IPS-11a (cell line): ENCODE measurements around the gene IGSF3.
A peak's percentile ranks its signal among the peaks of the same experiment; 100 is the strongest.

ENCODE experiments used
- H3K4me3 ChIP-seq: one replicate; pipeline ENCODE4 v1.5.1; 2013; ENCODE audit warnings: low read depth, low read length, control low read depth

Gene IGSF3

DNA sequence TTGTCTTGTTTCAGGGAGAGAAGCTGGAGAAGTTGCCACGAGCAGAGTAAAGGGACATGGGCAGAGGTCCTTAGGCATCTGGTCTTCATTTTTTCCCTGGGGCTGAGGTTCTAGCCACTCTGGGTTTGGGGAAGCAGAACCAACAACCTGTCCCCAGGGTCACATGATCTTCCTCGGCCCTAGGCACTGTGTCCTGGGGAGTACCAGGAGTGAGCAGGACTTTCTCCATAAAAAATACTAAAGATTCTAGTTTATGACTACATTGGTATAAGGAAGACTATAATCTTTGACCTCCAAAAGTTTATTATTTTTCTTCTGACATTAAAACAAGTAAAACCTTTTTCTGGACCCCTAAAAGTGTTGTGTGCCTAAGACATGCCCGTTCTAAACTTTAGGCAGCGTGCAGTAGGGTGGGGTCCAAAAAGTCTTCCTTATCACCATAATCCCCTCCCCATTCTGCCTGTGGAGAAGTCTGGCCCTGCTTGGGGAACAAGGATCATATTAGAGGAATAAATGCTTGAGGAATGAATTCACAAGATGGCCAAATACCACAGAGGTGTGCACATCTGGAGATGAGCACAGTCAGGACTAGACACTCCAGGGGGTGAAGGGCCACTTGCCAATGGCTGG lies 19.3 kb upstream of the IGSF3 start:
- H3K4me3 ChIP-seq = no peak overlapping the region

DNA sequence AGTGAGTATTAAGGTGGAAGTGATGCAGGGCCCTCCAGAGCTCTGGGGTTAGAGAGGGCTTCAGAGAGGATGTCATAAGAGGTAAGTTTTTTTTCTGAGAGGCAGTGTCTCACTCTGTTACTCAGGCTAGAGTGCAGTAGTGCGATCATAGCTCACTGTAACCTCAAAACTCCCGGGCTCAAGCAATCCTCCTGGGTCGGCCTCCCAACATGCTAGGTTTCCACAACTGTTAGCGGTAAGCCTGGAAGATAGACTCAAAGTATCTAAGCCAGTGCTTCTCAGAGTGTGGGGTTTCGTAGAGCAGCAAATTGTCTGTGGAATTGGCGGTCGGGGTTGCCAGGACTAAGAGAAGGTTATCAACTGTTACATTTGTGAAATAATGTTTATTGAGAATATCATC lies 18.6 kb upstream of the IGSF3 start:
- H3K4me3 ChIP-seq = no peak overlapping the region

DNA sequence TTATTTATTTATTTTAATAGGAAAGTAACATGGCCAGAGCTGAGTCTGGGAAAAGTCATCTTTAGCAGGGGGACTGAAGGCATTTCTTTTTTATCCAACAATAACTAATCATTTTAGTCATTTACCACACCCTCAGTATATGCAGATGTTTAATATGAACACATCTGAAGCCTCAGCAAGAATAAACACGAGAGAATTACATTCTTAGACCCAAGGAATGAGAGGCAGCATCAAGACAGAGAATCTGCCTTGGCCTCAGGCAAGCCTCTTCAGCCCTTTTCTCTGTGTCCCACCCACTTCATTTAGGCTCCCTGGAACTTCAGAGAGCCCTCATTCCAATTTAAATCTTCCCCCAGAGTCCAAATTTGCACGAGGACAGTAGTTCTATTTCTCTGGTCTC lies 17.0 kb upstream of the IGSF3 start:
- no peak overlapping the region for H3K4me3 ChIP-seq

DNA sequence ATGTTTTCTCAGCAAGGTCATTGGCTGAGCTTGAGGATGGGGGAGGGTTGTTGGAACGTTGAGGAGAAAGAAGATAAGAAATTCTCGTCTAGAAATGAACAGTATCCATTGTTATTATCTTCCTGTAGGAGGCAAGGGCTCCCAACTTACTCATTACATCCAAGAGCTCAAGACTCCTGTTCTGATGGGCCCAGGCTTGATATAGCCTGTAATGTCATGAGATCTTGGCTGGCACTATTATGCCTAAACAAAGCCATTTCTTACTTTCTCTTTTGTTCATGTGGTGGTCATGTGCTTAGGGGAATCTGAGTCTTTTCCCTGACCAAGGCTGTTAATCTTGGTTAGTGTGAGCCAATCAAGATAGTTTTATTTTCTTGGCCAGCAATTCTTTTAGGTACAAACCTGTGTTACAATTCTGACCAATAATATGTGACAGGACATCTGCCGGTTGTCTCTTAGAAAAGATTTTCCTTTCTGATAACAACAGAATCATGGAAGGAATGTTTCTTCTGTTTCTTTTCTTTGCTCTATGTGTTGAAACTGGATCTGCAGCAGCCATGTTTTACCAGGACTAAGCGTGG lies 15.2 kb upstream of the IGSF3 start:
- H3K4me3 ChIP-seq = no peak overlapping the region

DNA sequence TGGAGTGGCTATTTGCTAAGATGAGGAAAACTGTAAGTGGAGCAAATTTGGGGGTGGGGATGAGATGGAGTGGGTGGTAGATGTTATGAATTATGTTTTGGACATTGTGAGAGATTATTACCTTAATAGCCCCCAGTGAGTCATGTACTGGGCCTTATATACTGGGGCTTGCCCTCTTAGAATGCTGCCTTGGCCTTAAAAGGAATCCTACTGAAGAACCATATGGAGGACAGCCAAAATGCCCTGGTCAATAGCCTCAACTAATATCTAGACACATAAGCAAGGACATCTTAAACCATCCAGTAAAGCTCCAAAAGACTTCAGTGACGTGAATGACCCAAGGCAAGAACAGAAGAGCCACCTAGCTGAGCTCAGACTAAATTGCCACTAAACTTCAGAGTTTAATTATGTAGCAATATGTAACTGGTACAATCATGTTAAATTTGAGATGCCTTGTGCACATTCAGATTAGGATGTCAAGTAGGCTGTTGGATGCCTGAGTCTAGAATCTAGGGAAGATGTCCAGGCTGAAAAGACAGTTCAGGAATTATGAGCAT lies 13.9 kb upstream of the IGSF3 start:
- H3K4me3 ChIP-seq = no peak overlapping the region

DNA sequence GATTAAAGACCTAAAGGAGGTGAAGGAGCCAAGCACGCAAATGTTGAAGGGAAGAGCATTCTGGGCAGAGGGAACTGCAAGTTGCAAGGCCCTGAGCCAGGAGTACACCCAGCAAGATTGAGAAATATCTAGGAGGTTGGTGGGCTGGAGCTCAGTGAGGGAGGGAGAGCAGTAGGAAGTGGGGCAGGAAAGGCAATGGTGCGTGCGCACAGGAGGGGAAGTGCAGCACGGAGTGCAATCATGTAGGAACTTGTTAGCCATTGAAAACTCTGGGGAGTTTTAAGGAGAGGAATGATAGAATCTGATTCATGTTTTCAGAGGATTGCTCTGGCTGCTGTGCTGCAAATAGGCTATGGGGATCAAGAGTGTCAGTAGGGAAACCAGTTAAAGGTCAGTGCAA lies 13.2 kb upstream of the IGSF3 start:
- no peak overlapping the region for H3K4me3 ChIP-seq

DNA sequence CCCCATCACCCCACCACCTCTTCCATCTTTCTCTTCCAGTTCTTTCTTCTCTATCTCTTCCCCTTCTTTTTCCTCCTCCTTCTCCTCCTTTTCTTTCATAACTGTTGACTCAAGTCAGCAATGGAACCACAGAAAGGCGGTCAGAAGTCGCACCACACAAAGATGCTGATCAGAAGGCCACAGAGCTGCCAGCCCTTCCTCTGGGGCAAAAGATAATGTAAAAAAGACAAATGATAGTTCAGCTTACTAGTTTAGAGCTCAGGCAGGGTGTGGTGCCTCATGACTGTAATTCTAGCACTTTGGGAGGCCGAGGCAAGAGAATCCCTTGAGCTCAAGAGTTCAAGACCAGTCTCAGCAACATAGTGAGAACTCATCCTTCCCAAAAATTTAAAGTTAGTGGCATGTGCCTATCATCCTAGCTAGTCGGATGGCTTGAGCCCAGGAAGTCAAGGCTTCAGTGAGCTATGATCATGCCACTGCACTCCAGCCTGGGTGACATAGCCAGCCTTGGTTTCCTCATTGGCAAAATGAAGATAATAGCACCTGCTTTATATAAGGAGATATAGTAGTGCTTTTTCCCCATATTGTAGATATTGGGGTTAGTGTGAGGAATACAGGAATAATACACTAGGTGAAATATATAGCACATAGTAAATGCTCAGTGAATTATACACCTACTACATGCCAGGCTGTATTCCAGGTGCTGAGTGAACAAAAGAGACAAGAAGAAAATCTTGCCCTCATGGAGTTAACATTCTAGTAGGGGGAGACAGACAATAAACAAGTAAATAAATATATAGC lies 12.5 kb upstream of the IGSF3 start:
- no peak overlapping the region for H3K4me3 ChIP-seq

DNA sequence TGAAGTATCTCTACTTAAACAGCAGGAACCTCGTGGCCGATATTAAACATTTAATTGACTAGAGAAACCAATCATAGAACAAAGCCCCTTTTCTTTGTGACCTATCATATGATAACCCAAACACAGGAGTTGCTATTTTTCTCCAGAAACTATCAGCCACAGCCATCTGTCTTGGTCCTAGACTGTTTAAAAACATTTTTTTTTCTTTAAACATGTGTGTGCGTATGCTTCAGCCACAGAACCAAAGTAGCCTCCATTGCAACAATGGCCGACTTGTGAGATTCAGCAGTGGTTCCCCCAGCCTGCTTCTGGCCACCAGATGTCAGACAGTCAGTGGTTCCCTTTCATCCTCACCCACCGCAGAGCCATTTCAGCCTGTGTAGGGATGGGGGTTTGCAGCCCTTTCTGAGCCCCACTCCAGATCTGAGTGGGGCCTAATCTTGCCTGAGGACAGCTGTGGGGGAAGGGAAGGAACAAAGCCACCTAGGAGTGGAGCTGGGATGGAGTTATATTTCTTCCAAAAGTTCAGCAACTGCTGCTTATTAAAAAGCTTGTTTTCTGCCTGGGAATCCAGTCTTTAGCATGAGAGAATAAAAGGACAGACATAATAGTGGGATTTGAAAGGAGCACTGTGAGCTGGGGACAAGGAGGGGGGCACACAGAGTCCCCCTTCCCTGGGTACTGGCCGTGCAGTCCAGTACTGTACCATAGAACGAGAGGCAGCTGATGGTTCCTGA lies 11.7 kb upstream of the IGSF3 start:
- H3K4me3 ChIP-seq = no peak overlapping the region

DNA sequence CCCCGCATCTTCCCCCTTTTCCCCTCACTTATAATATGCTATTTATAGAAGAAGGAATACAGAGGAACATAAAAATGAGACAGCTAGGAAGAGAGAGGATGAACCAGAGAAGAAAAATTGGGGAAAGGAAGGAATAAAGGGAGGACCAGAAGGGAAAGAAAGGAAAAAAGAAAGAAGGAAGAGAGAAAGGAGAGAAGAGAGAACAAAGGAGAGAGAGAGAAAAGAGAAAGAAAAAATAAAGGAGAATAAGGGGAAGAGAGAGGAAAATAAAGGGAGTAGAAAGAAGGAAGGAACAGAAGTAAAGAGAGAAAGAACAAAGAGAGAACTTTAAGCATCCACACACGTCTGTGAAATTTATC lies 11.2 kb upstream of the IGSF3 start:
- H3K4me3 ChIP-seq = no peak overlapping the region

DNA sequence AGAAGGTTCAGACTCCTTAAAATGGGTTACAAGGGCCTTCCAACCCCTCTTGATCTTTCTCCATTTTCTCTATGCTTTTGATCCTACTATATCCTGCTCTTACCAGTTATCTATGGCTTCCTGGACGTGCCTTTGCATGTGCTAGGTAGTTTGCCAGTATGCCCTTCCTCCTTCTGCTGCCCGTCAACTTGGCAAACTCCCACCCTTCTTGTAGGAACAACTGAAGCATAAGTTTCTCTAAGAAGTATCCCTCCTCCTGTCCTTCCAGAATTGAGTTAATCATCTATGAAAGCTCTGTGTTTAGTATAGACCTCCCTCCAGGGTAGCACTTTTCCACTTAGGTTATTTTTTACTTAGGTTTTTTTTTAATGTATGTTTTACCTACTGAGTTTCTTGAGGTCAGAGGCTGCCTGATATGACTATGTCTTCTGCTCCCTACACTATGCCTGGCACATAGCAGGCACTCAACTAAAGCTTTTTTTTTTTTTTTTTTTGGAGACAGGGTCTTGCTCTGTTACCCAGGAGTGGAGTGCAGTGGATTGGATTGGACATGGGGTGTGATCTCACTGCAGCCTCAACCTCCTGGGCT lies 10.0 kb upstream of the IGSF3 start:
- no peak overlapping the region for H3K4me3 ChIP-seq

DNA sequence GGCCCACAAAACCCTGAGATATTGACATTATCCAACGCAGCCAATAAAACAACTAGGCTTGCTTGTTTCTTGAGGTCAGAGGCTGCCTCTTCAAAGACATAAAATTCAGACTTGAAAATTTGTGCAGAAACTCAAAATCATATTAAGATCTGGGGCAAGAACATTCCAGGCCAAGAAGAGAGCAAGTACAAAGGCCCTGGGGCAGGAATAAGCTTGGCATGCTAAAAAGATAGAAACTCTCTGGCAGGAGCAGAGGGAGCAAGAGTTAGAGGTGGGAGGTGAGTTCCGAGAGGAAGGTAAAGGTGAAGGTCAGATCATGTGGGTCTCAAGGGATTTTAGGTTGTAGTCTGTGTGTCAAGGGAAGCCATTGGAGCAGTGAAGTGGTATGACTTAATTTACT lies 8.8 kb upstream of the IGSF3 start:
- H3K4me3 ChIP-seq = no peak overlapping the region

DNA sequence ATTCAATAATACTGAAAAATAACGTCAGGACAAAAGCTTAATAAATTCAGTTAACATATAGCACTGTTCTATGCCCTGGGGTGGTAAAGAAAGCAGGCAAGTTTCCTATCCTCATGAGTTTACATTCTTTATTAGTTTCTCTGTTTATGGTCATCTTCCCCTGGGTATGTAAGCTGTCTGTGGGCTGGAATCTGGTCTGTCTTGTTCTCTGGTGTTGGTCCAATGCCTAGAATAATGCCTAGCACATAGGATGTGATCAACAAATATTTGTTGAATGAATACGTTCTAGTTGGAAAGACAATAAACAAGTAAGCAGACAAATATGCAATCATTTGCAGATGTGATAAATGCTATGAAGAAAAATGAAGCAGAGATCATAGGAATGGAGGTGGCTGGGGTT lies 7.2 kb upstream of the IGSF3 start:
- H3K4me3 ChIP-seq = no peak overlapping the region

DNA sequence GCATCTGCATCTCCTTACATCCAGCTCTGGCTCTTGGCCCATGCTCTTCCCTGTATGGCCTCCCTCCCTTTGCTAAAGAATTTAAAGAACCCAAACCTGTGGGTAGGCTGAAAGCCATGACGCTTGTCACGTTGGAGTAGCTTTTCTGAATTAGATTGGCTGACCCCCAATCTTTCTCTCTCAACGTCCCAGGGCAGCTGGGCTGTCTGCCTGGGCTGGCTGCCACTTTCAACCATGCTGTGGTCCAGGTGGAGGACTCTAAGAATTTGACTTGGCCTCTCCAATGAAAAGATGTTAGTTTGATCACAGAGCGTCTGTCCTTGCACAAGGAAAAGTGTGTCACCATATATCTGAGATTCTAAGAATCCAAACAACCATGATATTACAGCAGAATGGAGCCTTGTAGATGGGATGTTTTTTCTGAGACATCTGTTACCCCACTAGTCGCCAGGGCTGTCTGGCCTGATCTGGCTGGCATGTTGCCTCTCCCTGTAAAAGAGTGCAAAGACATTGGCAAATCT lies 6.5 kb upstream of the IGSF3 start:
- no peak overlapping the region for H3K4me3 ChIP-seq

DNA sequence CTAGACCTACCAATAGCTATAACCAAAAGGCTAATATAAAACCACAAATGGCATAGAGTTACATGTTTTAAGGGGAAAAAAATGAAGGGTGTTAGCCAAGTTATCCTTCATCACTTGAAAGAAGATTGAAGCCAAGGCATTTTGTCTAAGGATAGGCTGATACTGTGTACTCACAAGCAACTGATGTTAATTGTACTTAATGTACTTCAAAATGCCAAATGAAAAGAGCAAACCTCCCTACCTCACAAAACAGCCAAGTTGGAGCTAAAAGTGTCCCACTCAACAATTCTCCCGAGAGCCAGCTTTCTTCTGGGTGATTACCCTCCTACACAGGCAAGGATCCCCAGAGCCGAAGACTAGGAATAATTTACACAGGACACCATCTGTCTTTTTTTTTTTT lies 4.4 kb upstream of the IGSF3 start:
- H3K4me3 ChIP-seq = no peak overlapping the region

DNA sequence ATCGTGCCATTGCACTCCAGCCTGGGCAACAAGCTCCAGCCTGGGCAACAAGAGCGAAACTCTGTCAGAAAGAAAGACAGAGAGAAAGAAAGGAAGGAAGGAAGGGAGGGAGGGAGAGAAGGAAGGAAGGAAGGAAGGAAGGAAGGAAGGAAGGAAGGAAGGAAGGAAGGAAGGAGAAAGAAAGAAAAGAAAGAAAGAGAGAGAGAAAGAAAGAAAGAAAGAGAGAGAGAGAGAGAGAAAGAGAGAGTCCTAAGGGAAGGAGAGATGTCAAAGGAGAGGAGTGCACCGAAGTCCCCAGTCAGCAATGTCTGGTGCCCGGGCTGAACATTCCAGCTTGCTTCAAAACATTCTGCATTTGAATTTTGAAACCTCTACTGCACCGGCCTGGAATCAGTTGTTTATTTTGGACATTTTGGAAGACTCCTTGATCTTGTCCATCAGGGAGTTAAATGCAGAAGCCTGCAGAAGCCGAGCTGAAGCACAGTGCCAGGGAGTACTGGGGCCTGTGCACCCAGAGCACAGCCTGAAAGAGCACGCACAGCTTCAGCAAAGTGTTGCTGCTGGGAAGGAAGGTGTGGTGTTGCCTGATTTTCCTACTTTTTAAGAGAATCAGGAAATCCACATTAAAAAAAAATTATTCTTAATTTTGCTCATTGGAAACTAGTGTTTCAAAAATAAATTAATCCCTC lies 3.7 kb upstream of the IGSF3 start:
- H3K4me3 ChIP-seq = no peak overlapping the region

DNA sequence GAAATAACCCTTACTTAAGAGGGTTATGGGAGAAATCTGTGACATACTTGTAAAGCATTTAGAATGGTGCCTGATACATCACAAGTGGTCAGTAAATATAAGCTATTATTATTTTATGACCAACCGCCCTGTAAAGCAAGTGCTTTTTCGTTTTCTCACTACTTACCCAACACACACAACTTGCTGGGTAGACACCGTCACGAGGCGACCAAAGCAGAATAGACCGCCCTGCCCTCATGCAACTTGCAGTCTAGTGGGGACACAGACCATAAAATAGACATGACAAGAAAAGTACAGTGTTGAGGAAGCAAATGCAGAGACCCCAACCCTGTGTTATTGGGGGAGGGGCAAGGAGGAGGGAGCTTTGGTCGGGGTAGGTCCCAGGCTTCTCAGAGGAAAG lies 744 bp upstream of the IGSF3 start:
- H3K4me3 ChIP-seq = no peak overlapping the region

DNA sequence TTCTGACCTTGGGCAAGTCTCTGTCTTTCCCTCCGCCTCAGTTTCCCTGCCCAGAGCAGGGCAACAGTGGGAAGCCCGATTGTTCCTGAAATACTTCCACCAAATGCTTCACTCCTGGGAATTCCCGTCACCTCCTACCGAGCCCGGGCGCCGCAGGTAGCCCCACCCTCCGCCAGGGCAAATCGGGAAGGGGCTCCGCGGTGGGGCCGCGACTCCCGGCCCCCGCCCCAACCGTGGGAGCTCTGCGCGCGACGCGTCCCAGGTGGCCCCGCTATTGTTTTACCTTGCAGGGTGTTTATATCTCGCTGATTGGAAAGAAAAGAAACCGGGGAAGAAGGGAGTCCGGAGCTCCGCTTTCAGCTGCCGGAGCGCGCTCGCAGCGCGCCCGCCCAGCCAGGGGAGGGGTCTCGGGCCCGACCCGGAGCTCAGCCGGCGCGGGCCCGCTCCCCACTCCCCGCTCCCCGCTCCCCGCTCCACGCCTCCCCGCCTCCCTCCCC lies 407 bp downstream of the IGSF3 start:
- peak overlapping the region; percentile 59 for H3K4me3 ChIP-seq

DNA sequence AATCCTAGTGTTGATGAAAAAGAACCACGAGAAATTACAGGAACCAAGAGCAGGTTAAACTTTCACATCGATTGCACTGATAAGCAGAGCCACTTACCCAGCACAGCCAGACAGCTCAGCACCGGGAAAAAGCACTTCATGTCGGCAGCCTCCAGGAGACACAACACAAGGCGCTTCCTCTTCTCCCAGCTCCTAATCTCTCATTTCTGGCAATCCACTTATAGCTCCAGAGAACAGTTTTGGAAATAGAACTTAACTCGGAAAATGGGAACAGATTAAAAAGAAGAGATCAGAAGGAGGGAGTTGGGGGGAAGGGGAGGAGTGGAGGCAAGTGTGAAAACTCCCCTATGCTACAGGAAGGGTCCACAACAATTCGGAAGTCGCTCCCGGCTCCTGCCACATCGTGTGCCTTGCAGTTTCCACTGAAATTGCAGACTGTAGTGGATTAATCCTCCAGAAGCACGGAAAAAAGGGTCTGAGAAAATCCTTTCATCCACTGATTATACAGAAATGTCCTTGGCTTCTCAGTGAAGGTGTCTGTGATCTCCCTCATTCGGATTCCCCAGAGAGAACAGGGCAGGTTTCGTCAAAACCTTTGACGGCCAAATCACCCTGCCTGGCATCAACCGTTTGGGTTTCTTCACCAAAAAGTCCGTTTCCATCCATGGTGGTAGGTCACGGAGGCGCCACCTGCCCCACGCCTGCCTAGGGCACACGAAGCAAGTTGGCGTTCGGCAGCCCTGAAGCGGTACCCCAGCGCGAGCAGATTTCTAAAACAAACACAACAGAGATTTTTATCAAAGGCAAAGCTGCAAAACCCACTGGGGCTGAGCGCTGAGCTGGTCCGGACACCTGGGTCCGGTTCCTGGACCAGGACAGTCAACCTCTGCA lies 1.1 kb downstream of the IGSF3 start:
- peak overlapping the region; percentile 59 for H3K4me3 ChIP-seq

DNA sequence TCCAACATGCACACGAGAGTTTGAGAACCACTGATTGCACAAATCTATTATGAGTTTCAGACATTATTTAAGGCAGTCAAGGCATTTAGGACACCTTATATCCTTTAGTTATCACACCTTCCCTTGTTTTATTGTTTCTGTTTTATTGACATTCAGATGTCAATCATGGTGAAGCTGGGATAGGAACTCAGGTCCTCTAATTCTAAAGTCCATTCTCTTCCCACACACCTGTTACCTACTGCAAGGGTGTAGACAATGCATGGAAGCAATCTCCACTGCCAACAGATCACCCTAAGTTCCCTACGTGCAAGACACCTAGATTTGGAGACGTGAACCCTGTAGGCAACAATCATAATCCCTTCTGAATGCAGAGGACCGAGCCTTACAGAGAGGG lies 2.6 kb downstream of the IGSF3 start:
- no peak overlapping the region for H3K4me3 ChIP-seq
